DMS153 (cell line): ENCODE results near the gene VPS13D.
"Not testable (repeated sequence)": the region's sequence is repeated elsewhere in the genome, so short reads cannot be mapped to it uniquely, and the experiment has no call there.

Source experiments
- DNase-seq: peaks from one replicate; lab custom pipeline; 2025; lab: John Stamatoyannopoulos, UW

The VPS13D gene

GRCh38 chr1:12369258-12369657 lies 139.4 kb downstream of the VPS13D start:
- DNase-seq = no peak

DNA sequence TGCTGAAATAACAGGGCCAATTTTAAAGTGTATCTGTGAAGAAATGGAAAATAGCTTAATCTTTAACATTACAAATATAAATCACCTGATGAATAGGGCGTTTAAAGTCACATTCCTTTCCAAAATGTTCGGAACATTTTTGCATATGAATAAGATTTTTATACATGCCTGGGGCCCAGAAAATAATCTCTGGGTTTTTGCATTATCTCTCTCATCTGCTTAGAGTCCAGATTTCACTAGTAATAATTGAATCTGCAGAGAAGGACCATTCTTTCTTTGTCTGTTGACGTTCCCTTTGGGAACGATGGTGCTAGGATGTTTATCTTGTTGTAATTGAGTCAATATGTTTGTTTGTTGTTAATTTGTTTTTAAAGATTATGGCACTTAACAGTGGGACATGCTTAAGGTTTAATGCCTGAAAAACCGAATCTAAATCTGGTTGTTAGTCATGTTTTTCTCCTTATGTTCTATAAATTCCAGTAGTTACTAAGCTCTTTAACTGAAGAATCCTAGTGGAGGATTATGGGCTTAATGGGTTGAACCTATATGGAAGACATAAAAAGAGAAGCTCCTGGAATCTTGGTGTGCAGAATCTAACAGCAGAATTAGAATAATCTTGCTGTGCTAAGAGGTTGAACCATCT lies 140.6 kb downstream of the VPS13D start:
- no peak for DNase-seq

GRCh38 chr1:12371053-12371452 lies 141.2 kb downstream of the VPS13D start:
- no peak for DNase-seq

GRCh38 chr1:12372180-12372579 lies 142.3 kb downstream of the VPS13D start:
- no peak for DNase-seq

- no peak for DNase-seq
These were observed 142.9 kb downstream of the VPS13D start for GRCh38 chr1:12372761-12373160.

- no peak for DNase-seq
These were observed 145.5 kb downstream of the VPS13D start for GRCh38 chr1:12375133-12375829.

DNA sequence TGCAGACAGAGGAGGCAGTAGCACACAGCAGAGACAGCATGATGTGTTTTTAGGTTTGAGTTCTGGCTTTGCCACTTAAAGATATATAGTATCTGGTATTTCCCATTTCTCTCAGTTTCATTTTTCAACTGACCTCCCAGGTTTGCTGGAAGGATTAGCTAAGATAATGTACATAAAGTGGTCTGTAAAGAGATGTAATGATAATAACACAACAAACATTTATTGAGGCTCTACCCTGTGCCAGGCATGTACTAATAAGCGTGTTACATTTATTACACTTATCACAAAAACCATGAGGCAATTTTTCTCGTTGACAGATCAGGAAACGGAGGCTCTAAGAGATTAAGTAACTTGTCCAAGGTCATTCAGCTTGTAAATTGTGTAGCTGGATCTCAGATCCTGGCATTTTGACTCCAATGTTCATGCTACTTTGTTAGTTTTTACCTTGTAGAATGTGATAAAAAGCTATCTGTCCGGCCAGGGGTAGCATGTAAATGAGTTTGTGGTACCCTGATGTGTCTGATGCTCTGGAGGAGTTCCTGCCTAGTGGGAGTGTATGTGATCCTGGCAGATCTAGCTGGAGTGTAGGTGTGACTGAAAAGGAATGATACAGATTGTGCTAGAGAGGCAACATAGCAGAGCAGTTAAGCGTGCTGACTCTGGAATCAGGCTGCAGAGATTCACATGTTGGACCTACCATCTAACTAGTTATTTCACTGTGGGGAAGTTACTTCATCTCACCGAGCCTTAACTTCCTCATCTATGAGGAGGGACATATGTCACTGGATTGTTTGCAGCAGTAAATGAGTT lies 146.6 kb downstream of the VPS13D start:
- DNase-seq = no peak

GRCh38 chr1:12380326-12381249 lies 150.8 kb downstream of the VPS13D start:
- no peak for DNase-seq

- no peak for DNase-seq
These were observed 153.2 kb downstream of the VPS13D start for GRCh38 chr1:12383001-12383400.

GRCh38 chr1:12383786-12384185 lies 154.0 kb downstream of the VPS13D start:
- DNase-seq = no peak

- no peak for DNase-seq
These were observed 155.1 kb downstream of the VPS13D start for GRCh38 chr1:12384836-12385456.

DNA sequence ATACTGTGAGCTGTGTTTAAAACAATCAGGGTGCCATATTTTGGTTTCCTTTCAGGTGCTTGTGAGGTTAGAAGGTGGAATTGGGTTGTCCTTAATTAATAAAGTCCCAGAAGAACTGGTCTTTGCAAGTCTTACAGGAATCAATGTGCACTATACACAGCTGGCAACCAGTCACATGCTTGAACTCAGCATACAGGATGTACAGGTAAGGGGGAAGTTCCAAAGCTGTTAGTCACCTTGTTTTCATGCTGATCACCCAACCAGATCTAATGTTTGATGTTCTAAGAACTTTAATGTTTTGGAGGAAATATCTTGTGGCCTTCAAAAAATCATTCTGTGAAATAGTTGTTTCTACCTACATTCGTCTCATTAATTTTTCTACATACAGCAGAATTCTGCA lies 156.3 kb downstream of the VPS13D start:
- no peak for DNase-seq

DNA sequence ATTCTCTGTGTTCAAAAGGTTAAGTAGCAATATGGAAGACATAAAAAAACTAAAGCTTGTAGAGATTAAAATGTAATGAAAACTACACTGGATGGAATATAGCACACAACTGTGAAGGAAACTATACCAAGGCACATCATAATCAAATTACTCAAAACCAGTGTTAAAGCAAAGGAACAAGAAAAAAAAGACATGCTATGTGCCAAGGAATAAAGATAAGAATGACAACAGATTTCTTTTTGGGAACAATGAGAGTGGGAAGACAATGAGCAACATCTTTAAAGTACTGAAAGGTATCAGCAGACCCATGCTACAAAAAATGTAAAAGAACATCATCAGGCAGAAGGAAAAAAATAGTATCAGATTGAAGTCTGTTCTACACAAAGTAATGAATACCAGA lies 157.8 kb downstream of the VPS13D start:
- DNase-seq = no peak

DNA sequence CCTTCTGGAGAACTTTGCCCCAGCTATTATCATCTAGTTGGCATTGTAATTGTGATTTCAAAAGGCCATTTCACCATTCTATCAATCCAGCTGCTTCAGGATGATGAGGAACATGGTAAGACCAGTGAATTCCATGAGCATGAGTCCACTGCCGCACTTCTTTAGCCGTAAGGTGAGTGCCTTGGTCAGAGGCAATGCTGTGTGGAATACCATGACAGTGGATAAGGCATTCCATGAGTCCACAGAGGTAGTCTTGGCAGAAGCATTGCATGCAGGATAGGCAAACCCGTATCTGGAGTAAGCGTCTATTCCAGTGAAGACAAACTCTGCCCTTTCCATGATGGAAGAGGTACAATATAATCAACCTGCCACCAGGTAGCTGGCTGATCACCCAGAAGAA lies 160.5 kb downstream of the VPS13D start:
- DNase-seq = not testable (repeated sequence)

DNA sequence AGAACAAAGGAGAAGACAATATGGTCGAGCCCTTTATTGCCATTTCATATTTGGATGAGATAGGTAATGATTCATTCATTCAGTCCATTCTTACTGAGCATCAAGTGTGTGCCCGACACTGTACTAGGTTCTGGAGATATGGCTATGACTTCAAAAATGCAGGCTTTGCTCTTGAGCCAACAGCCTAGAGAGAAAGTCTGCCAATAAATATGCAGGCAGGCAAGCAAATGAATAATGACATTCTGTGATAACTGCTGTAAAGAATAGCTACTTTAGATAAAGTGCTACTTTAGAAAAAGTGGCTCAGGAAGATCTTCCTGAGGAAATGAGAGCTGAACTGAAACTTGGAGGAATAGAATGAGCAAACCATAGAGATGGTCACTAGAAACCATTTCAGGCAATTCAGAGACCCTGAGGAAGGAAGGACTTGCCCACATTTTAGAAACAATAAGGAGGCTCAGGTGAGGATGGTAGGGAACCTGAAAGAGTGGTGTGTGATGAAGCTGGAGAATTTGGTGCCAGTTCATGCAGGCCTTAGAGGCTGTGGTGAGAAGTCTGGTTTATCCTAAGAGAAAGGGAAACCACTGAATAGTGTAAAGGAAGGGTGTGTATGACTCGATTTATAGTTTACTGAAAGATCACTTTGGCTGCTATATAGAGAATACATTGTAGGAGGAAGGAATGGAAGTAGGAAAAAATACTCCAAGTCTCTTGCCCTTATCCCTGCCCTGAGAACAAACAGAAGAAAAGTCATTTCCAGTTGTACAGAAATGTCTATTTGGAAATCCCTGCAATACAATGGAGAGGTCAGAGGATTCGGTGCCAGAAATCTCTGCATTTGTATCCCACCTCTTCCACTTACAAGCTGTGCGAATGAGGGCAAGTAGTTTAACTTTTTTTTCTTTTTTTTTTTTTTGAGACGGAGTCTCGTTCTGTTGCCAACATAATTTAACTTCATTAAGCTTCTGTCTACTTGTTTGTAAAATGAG lies 167.9 kb downstream of the VPS13D start:
- DNase-seq = no peak

GRCh38 chr1:12398479-12398878 lies 168.6 kb downstream of the VPS13D start:
- DNase-seq = no peak

GRCh38 chr1:12400027-12400693 lies 170.3 kb downstream of the VPS13D start:
- DNase-seq = no peak

DNA sequence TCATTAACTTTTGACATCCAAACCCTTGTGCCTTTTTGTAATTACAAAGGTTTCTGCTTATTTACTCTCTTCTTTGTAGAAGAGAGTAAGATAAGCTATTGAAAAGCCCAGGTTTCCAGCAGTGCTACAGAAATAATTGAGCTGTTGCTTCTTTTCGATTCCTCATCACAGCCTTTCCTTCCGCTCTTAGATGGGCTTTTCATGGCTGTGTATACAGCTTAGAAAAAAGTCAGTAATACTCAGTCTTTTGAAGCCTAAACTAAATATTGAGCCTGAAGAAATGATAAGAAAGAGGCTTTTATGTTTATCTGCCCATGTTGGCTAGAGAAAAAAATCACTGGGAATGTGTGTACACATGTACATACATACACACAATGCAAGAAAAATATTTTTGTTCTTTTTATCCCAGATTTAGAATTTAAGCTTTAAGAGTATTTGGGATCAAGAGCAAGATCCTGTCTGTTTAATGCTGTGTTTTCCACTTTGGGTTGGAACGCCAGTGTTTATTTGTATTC lies 172.4 kb downstream of the VPS13D start:
- no peak for DNase-seq

- DNase-seq = no peak
These were observed 173.0 kb downstream of the VPS13D start for GRCh38 chr1:12402842-12403241.
